Kidney (tissue), 14 donors: ENCODE measurements around the gene TCF7L1. TPM values are rescaled to one million over a fixed set of nuclear protein-coding genes. Genes with fewer than 3 reads are reported as not detected.

Experiments used
- DNase-seq, 5 donors: peaks; one replicate each; pipeline ENCODE4 v3.0.0-alpha.2; 2013 to 2020
- FAIRE-seq: peaks from 2 replicates; lab custom pipeline; 2012; peaks lifted over from hg19 to GRCh38; lab: Jason Lieb, UNC
- H3K27ac ChIP-seq, 2 donors: one replicate each; pipeline ENCODE4 v1.7.0; 2013; ENCODE audit warnings: low read depth in 2 of 2, low read length in 2 of 2, inconsistent platforms in 1 of 2
- H3K27me3 ChIP-seq: one replicate; pipeline ENCODE4 v1.7.1; 2013; ENCODE audit warnings: low read length, inconsistent platforms; ENCODE audit not compliant: control insufficient read depth, insufficient read depth
- H3K36me3 ChIP-seq, 3 donors: one replicate each; pipeline versions ENCODE4 v1.7.0 to v1.7.1; 2013; ENCODE audit warnings: low read length in 3 of 3, control low read depth in 1 of 3, inconsistent platforms in 1 of 3; ENCODE audit not compliant: insufficient read depth in 3 of 3, control insufficient read depth in 2 of 3
- H3K4me1 ChIP-seq, 3 donors: one replicate each; pipeline versions ENCODE4 v1.7.0 to v1.7.1; 2013; ENCODE audit warnings: low read length in 3 of 3, inconsistent platforms in 1 of 3, low read depth in 1 of 3; ENCODE audit not compliant: control insufficient read depth in 2 of 3, insufficient read depth in 2 of 3
- H3K4me3 ChIP-seq, 3 donors: one replicate each; pipeline versions ENCODE4 v1.7.0 to v1.8.1; 2013; ENCODE audit warnings: low read length in 3 of 3, control low read depth in 1 of 3, inconsistent platforms in 1 of 3
- H3K9ac ChIP-seq, 3 donors: one replicate each; pipeline versions ENCODE4 v1.7.0 to v1.7.1; 2013; ENCODE audit warnings: low read length in 3 of 3, control low read depth in 1 of 3, inconsistent platforms in 1 of 3
- H3K9me3 ChIP-seq, 3 donors: one replicate each; pipeline versions ENCODE4 v1.7.0 to v1.7.1; 2013; ENCODE audit warnings: low read length in 3 of 3, control low read depth in 1 of 3, inconsistent platforms in 1 of 3; ENCODE audit not compliant: control insufficient read depth in 2 of 3, insufficient read depth in 1 of 3
- CTCF ChIP-seq: IDR thresholded peaks from 3 replicates; pipeline ENCODE4 v1.5.1; 2012; ENCODE audit warnings: mild to moderate bottlenecking, moderate library complexity, borderline replicate concordance; ENCODE audit not compliant: insufficient read depth; ENCODE audit errors: extremely low read depth
- intact Hi-C: fragments of 100-400 bp; cut with DNase I; formaldehyde crosslinking; loops from one replicate; pipeline ENCODE4 v1.11.1; 2022
- polyA plus RNA-seq: library from polyadenylated mRNA; stranded (reverse); fragments of 350-450 nt; fragmentation: Illumina TruSeq; extraction: RNeasy Lipid Tissue Mini Kit (QIAGEN cat#74804); gene quantifications from one replicate; pipeline ENCODE4 v1.2.3, GENCODE V29; 2014; ENCODE audit warnings: low read depth, low replicate concordance; ENCODE audit not compliant: insufficient read depth
- total RNA-seq: library from RNA; stranded (reverse); fragmentation: NEBNext Ultra II Directional; extraction: Animal tissue kit (Norgen Biotek cat#: 25700); gene quantifications from one replicate; pipeline ENCODE4 v1.2.1, GENCODE V29; 2021
- donor health status: control.
- donor health status: control.
- donor health status: control.
- donor health status: control.
- donor health status: control.
- donor health status: DM: yes; HTN: yes; CAD: no.
- donor health status: Normal renal cell carcinoma (clear cell type).

TCF7L1 gene
- total and polyA plus RNA-seq, 2 donors from 2014 or later = 10.2 to 12.5 TPM

GRCh38 chr2:85173909-85174308 lies 40.7 kb downstream of the TCF7L1 start:
- Histone ChIP-seq H3K27me3 (no peaks in the 10 kb centered on the region), H3K9me3 (no peaks in the 10 kb centered on the region), H3K27ac (no peak overlapping the region), H3K4me3 (no peak overlapping the region), H3K36me3 (no peaks in the 10 kb centered on the region), H3K9ac (no peak overlapping the region), H3K4me1 (peaks cover 7 to 9% (median 9%) of the 10 kb centered on the region in 3 donors)
- no peak for FAIRE-seq
- no peak for TF ChIP-seq CTCF
- DNase-seq = no peak
- intact Hi-C loops = no loop called here

GRCh38 chr2:85174943-85175342 lies 41.8 kb downstream of the TCF7L1 start:
- TF ChIP-seq CTCF = no peak
- H3K27me3 ChIP-seq = no peaks in the 10 kb centered on the region
- peaks cover 7 to 16% (median 11%) of the 10 kb centered on the region in 3 donors for H3K4me1 ChIP-seq
- no peak overlapping the region for H3K4me3 ChIP-seq
- no peak overlapping the region for H3K27ac ChIP-seq
- no peak overlapping the region for H3K9ac ChIP-seq
- FAIRE-seq (no peak), DNase-seq (peak in 2 of 5 donors; percentile 55 to 62)
- intact Hi-C loops = no loop called here
- H3K36me3 ChIP-seq = no peaks in the 10 kb centered on the region
- H3K9me3 ChIP-seq = no peaks in the 10 kb centered on the region

GRCh38 chr2:85175369-85176299 lies 42.4 kb downstream of the TCF7L1 start:
- intact Hi-C loops = no loop called here
- Histone ChIP-seq H3K4me1 (peaks cover 10 to 16% (median 16%) of the 10 kb centered on the region in 3 donors), H3K27ac (no peak overlapping the region), H3K9ac (no peak overlapping the region), H3K27me3 (no peaks in the 10 kb centered on the region), H3K36me3 (no peaks in the 10 kb centered on the region), H3K4me3 (no peak overlapping the region), H3K9me3 (no peaks in the 10 kb centered on the region)
- TF ChIP-seq CTCF = no peak
- FAIRE-seq = no peak
- peak in 3 of 5 donors; percentile 68 to 87 (median 83) for DNase-seq
